C4-2B (cell line): Measurements from ENCODE around the gene UBALD1.

Experiments
- H3K27ac ChIP-seq: fragments of 450-650 bp; 2 replicates; pipeline ENCODE4 v1.5.1; 2017
- CTCF ChIP-seq: fragments of 450-650 bp; conservative IDR thresholded peaks from 2 replicates; pipeline ENCODE4 v1.5.1; 2017; ENCODE audit warnings: mild to moderate bottlenecking
- ZFX ChIP-seq: fragments of 450-650 bp; IDR thresholded peaks from 2 replicates; pipeline ENCODE4 v1.6.1; 2017

The UBALD1 gene

GRCh38 chr16:4641306-4641687 is 26.6 kb upstream of the UBALD1 start:
- TF ChIP-seq ZFX, result no peak
- no peak for TF ChIP-seq CTCF
- H3K27ac ChIP-seq, result no peak overlapping the region

DNA sequence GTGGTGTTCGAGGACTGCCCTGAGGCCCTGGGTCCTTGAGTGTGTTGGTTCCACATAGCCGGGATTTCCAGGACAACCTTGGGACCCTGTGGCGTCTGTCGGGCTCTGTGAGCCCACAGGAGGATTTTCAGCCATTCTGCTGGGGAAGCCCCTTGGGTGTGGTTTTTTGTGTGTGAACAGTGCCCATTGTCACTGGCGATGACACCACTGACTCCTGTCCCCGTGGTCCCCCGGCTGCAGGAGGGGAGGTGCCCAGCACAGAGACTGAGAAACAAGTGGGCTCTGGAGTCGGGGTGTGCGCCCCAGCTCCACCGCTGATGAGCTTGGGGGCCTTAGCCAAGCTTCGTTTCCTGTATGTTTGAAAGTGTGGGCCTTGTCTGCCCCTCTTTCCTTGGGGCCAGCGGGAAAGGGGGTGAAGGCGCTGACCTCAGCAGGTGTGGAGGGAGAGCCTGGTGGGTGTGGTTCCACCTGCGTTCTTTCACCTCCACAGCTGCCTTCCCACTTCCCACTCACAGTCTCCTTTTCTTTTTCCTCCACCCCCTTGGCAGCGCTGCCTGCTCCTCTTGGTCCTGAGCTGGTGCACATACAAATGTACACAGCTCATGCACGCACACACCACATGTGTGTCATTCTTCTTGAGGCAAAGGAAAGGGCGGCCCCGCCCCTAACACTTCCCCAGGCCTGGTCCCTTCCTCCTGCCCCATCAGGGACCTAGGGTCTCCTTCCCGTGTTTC is 26.1 kb upstream of the UBALD1 start:
- TF ChIP-seq ZFX, result no peak
- TF ChIP-seq CTCF, result no peak
- H3K27ac ChIP-seq, result no peak overlapping the region

GRCh38 chr16:4639899-4640509 is 25.3 kb upstream of the UBALD1 start:
- no peak for TF ChIP-seq ZFX
- no peak for TF ChIP-seq CTCF
- no peak overlapping the region for H3K27ac ChIP-seq

DNA sequence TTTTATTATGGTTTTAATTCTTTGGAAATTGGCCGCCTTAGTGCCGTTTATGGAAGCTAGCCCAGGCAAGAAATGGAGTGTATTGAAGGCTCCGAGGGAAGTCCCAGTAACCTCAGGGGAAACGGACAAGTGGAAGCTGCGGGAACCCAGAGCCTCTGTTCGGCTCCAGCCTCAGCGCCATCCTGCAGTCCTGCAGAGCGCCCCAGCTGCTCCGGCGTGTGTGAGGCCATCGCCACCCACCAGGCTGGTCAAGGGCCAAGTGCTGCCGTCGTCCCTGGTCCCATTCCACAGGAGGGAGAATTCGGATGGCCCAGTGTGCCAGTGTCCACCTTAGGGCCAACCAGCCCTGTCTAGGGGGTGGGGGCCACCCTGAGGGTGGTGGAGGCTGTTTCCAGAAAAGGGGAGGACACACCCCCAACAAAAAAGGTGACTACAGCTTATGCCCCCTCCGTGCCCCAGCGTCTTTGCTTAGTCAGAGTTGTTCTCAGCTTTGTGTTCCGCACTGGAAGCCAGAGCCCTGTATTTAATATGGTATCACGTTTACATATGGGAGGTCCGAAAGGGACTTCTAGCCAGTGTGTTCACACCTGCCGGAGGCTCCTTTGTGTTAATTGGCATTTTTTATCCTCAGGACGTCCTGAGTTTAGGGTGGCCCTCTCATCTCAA is 22.9 kb upstream of the UBALD1 start:
- TF ChIP-seq ZFX, result no peak
- no peak for TF ChIP-seq CTCF
- no peak overlapping the region for H3K27ac ChIP-seq

DNA sequence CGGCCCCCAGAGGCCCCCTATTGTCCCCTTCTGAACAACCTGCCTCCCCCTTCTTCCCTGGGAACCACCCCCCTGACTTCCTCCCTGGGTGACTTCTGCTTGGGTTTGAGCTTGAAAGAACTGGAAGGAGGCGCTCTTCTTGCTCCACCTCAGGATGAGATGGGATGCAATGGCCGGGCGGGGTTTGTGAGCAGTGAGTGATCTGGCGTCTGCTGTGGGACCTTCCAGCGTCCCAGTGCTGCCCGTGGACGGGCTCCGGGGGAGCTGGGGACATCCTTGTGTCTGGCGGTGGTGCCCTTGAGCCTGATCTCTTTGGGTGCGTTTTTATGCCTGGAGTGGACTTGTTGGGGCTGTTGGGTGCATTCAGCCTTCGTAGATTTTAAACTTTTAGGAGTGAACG is 21.5 kb upstream of the UBALD1 start:
- no peak overlapping the region for H3K27ac ChIP-seq

DNA sequence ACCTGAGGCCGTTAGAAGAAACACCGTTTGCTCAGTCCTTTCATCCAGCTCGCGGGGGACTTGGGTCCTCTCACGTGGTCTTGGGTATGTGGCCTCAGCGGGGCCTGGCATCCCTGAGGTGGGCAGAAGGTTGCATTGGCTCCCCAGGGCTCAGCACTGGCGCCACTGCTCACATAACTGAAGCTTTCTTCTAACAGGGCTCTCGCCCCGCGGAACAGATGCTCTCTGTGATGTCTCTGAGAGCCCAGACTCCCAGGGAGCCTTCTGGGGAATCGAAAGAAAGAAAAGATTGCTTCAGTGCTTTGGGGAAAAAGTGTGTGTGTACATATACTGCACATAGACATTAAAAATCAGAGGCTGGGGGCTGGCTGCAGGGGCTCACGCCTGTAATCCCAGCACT is 20.1 kb upstream of the UBALD1 start:
- TF ChIP-seq ZFX (no peak), CTCF (no peak)

More for the DNA sequence above, 21.5 kb upstream of the UBALD1 start:
- TF ChIP-seq CTCF, result no peak
- TF ChIP-seq ZFX, result no peak

DNA sequence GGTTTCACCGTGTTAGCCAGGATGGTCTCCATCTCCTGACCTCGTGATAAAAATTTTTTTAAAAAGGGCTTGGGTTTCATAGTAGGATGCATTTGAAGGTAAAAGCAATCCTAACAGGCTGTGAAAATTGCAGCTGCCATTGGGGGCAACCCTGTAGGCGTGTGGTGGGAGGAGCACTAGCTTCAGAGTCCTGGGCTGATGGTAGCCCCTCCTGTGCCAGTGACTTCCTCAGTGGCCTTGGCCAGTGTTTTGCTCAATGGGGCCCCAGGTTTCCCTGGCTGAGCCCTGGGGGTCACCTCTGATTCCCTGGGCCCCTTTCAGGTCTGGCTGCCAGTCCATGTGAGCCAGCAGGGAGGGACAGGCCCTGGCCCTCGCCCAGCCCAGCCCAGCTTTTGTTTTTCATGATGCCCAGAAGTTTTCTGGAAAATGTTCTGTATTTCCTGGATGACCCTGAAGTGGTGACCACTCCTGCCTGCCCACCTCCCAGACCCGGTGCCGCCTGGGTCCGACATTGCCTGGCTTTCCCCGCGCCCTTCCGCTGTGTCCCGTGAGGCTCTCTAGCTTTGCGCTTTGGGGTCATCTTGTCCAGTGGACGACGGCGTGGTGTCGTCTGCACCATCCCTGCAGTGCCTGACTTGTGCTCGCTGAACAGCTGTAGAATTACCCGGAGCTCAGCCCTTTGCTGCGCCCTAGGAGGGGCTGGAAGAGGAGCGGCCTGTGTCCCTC is 19.4 kb upstream of the UBALD1 start:
- TF ChIP-seq ZFX, result no peak
- no peak for TF ChIP-seq CTCF
- no peak overlapping the region for H3K27ac ChIP-seq

More for the DNA sequence above, 20.1 kb upstream of the UBALD1 start:
- H3K27ac ChIP-seq, result no peak overlapping the region
